ENCODE data around the gene RGS16. TPM values are rescaled to one million over a fixed set of nuclear protein-coding genes. Genes with fewer than 3 reads are reported as not detected.

Gene RGS16
- total RNA-seq, 1 experiment from 2014 or later = 6.5 TPM

- TF ChIP-seq REST (IDR thresholded peaks at IDR 0.05; ENCODE audit: low read depth) = no peak
- no peak for TF ChIP-seq ELF1 (IDR thresholded peaks at IDR 0.05; ENCODE audit: borderline replicate concordance, low read depth)
Observed at GRCh38 chr1:182604175-182605164, at the start of gene RGS16 (continued).

- Histone ChIP-seq H3K27ac (ENCODE audit: low read depth, low read length) (no peak overlapping the region), H3K9ac (ENCODE audit: low read length) (no peak overlapping the region), H3K9me3 (ENCODE audit: control insufficient read depth in 1 of 2, insufficient read depth in 1 of 2, low read depth in 1 of 2, low read length in 2 of 2) (no peaks in the 10 kb centered on the region), H3K36me3 (ENCODE audit: control insufficient read depth in 1 of 2, insufficient read depth in 2 of 2, low read length in 2 of 2) (no peaks in the 10 kb centered on the region), H3K27me3 (ENCODE audit: insufficient read depth, low read length) (no peaks in the 10 kb centered on the region), H3K4me3 (replicated peaks in 1 of 2; ENCODE audit: low read depth in 1 of 2, low read length in 2 of 2) (no peak overlapping the region), H3K4me1 (ENCODE audit: control insufficient read depth in 1 of 2, insufficient read depth in 2 of 2, low read length in 2 of 2) (no peaks in the 10 kb centered on the region), H3K79me2 (ENCODE audit: insufficient read depth, low read length) (no peaks in the 10 kb centered on the region), H3K4me2 (ENCODE audit: low read length) (no peak overlapping the region), H2AFZ (ENCODE audit: low read depth, low read length, poor library complexity, severe bottlenecking) (no peak overlapping the region), H3K9me2 (ENCODE audit: insufficient read depth) (no peaks in the 10 kb centered on the region), H4K20me1 (ENCODE audit: insufficient read depth) (no peaks in the 10 kb centered on the region)
- CTCF ChIA-PET = no interaction called here
- RAD21 ChIA-PET (ENCODE audit: low non-redundant PET in 1 of 2, low total read pairs in 2 of 2, uncharacterized antibody in 2 of 2, unreplicated experiment in 2 of 2) = no interaction called here
- DNase-seq (ENCODE audit: low read depth, low spot score) = no peak
- intact Hi-C loops (cut with micrococcal nuclease) = no loop called here
- no peak for TF ChIP-seq CBX3 (IDR thresholded peaks at IDR 0.05; ENCODE audit: low read depth)
- no peak for TF ChIP-seq POLR2AphosphoS5 (IDR thresholded peaks at IDR 0.05; ENCODE audit: low read depth, low read length)
- no peak for TF ChIP-seq ELF1 (IDR thresholded peaks at IDR 0.05; ENCODE audit: borderline replicate concordance, low read depth)
- TF ChIP-seq ATF3 (IDR thresholded peaks at IDR 0.05) = no peak
- TF ChIP-seq CTCF (IDR thresholded peaks at IDR 0.05 in 2 of 3, conservative IDR thresholded peaks at IDR 0.05 in 1 of 3; ENCODE audit: borderline replicate concordance in 1 of 3, insufficient read depth in 1 of 3, low read depth in 2 of 3, low read length in 2 of 3) = no peak
- TF ChIP-seq ZBTB33 (IDR thresholded peaks at IDR 0.05; ENCODE audit: extremely low read depth, insufficient replicate concordance, low read length) = no peak
- no peak for TF ChIP-seq EZH2 (IDR thresholded peaks at IDR 0.05)
- ATAC-seq = no peak
- no TSS peak for BruUV-seq (replicated peaks)
- POLR2A ChIA-PET = no interaction called here
Observed at GRCh38 chr1:182653986-182654385, 49.8 kb upstream of the RGS16 start.

All from HCT116 (cell line).